Measurements from ENCODE around the gene GRM7.

DNA sequence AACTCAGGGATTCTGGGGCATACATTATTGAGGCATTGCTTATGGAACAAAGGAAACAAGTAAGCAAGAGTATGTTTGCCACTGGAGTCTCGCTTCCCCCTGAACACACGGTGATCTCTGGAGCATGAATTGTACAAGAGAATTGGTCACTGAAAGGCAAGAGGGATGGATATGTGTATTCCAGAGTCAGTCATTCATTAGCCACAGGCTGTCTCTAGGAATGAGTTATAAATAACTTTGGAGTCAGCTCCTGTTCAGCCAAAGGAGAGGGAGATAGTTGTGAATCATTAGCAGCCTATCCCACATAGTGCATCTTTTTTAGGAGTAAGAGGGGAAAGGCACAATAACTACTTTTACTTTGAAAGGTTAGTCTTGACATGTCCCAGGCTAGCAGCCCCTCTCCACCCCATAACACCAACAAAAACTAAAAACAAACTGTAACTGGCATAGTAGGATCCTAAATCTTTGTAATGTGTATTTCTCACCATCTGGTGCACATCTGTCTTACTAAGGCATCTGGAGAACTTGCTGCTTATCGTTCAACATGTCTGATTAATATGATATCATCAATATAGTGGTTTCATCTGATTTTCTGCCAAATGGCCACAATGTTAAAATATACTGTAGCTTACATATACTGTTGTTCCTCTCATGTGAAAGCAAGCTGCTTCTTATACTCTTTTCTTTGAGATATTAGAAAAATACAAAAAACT is 462.2 kb downstream of the GRM7 start:
- no peak for TF ChIP-seq CTCF (conservative IDR thresholded peaks at IDR 0.05 in 1 of 2, IDR thresholded peaks at IDR 0.05 in 1 of 2; ENCODE audit: extremely low read depth in 1 of 2, insufficient read depth in 1 of 2, low read depth in 1 of 2, low read length in 2 of 2)
- no peak for TF ChIP-seq EZH2 (IDR thresholded peaks at IDR 0.05; ENCODE audit: borderline replicate concordance, low read length)

Data from mammary epithelial cell (primary cell).